ENCODE results near the gene SPSB1.

DNA sequence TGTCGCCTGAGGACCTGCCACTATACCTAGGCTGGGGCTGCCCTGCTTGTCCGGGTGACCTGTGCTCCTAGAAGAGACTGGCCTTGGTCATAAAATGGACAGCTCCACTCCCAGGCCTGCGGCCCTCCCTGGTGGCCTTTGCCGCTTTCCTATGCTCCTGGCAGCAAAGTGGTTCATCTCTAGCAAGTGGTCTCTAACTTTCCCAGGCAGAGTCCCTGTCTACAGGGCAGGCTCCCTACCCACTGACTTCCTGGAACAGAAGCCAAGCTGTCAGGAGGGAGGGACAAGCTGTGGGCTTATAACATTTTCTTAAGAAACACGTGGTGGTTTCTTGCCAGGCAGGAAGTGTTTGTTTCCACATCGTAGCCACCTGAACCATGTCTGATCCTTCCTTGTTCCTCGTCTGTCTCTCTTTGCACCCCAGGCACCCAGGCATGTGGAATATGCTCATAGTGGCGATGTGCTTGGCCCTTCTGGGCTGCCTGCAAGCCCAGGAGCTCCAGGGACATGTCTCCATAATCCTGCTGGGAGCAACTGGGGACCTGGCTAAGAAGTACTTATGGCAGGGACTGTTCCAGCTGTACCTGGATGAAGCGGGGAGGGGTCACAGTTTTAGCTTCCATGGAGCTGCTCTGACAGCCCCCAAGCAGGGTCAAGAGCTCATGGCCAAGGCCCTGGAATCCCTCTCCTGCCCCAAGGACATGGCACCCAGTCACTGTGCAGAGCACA is 48.0 kb upstream of the SPSB1 start:
- TF ChIP-seq CTCF (IDR thresholded peaks at IDR 0.05): no peak
- no peak for TF ChIP-seq POLR2A (IDR thresholded peaks at IDR 0.05)

Measured in uterus (tissue), 2 donors.